ENCODE measurements around the gene SLC23A3.
A peak's percentile ranks its signal among the peaks of the same experiment; 100 is the strongest.

SLC23A3 gene

GRCh38 chr2:219175928-219176817 is 6.3 kb upstream of the SLC23A3 start:
- no peak for DNase-seq

- DNase-seq: no peak
These were observed 5.7 kb upstream of the SLC23A3 start for GRCh38 chr2:219175486-219175885.

- no peak for DNase-seq
These were observed 5.0 kb upstream of the SLC23A3 start for GRCh38 chr2:219174801-219175200.

- no peak for DNase-seq
These were observed 4.3 kb upstream of the SLC23A3 start for GRCh38 chr2:219174146-219174545.

GRCh38 chr2:219173176-219173575 is 3.3 kb upstream of the SLC23A3 start:
- no peak for DNase-seq

GRCh38 chr2:219172231-219173154 is 2.7 kb upstream of the SLC23A3 start:
- no peak for DNase-seq

- DNase-seq: no peak
These were observed 1.4 kb upstream of the SLC23A3 start for GRCh38 chr2:219171231-219171651.

GRCh38 chr2:219168932-219169331 is 897 bp downstream of the SLC23A3 start:
- no peak for DNase-seq

- DNase-seq: no peak
These were observed 1.3 kb downstream of the SLC23A3 start for GRCh38 chr2:219168526-219168925.

- no peak for DNase-seq
These were observed 1.8 kb downstream of the SLC23A3 start for GRCh38 chr2:219167997-219168396.

GRCh38 chr2:219165058-219165911 is 4.5 kb downstream of the SLC23A3 start:
- DNase-seq: no peak

GRCh38 chr2:219163156-219163555 is 6.7 kb downstream of the SLC23A3 start:
- no peak for DNase-seq

- DNase-seq: no peak
These were observed 8.7 kb downstream of the SLC23A3 start for GRCh38 chr2:219161097-219161496.

GRCh38 chr2:219160186-219161017 is 9.4 kb downstream of the SLC23A3 start, which contains the start of gene NHEJ1:
Gene NHEJ1, minus strand, starts transcription at chr2:219160815. Its CDS starts 2,453 bp downstream, at chr2:219158362.
- peak; percentile 66 for DNase-seq

GRCh38 chr2:219159771-219160185 is 10.1 kb downstream of the SLC23A3 start:
- no peak for DNase-seq

GRCh38 chr2:219158586-219158985 is 11.2 kb downstream of the SLC23A3 start:
- DNase-seq: no peak

- DNase-seq: no peak
These were observed 11.8 kb downstream of the SLC23A3 start for GRCh38 chr2:219158025-219158424.

- DNase-seq: no peak
These were observed 12.4 kb downstream of the SLC23A3 start for GRCh38 chr2:219157396-219157795.

- DNase-seq: peak; percentile 38
These were observed 14.7 kb downstream of the SLC23A3 start for GRCh38 chr2:219155054-219155644.

- DNase-seq: peak; percentile 53
These were observed 20.2 kb downstream of the SLC23A3 start for GRCh38 chr2:219149667-219150066.

- no peak for DNase-seq
These were observed 27.5 kb downstream of the SLC23A3 start for GRCh38 chr2:219142329-219142728.
